ENCODE results near the gene RFX3.

The RFX3 gene

GRCh38 chr9:3282365-3282764, 243.4 kb downstream of the RFX3 start:
- no peak overlapping the region for H3K4me3 Mint-ChIP-seq
- TF ChIP-seq CTCF (IDR thresholded peaks at IDR 0.05), result no peak
- H3K36me3 Mint-ChIP-seq (ENCODE audit: low read depth), result peaks cover 23% of the 10 kb centered on the region
- no peaks in the 10 kb centered on the region for H3K27me3 Mint-ChIP-seq (ENCODE audit: low read depth, poor library complexity)
- no peaks in the 10 kb centered on the region for H3K9me3 Mint-ChIP-seq
- peaks cover 7% of the 10 kb centered on the region for H3K4me1 Mint-ChIP-seq
- no peak overlapping the region for H3K27ac Mint-ChIP-seq
- DNase-seq, result no peak

- DNase-seq, result no peak
- no peak for TF ChIP-seq CTCF (IDR thresholded peaks at IDR 0.05)
- Mint-ChIP-seq H3K9me3 (no peaks in the 10 kb centered on the region), H3K4me1 (peaks cover under 1% of the 10 kb centered on the region), H3K27me3 (ENCODE audit: low read depth, poor library complexity) (no peaks in the 10 kb centered on the region), H3K27ac (no peak overlapping the region), H3K36me3 (ENCODE audit: low read depth) (peaks cover 17% of the 10 kb centered on the region), H3K4me3 (no peak overlapping the region)
Observed at GRCh38 chr9:3281399-3281798, 244.4 kb downstream of the RFX3 start.

GRCh38 chr9:3277200-3277599, 248.6 kb downstream of the RFX3 start:
- Mint-ChIP-seq H3K9me3 (no peaks in the 10 kb centered on the region), H3K36me3 (ENCODE audit: low read depth) (peaks cover 23% of the 10 kb centered on the region), H3K4me3 (no peak overlapping the region), H3K27ac (no peak overlapping the region), H3K4me1 (no peaks in the 10 kb centered on the region), H3K27me3 (ENCODE audit: low read depth, poor library complexity) (no peaks in the 10 kb centered on the region)
- no peak for DNase-seq
- no peak for TF ChIP-seq CTCF (IDR thresholded peaks at IDR 0.05)

GRCh38 chr9:3271581-3271980, 254.2 kb downstream of the RFX3 start:
- H3K27ac Mint-ChIP-seq, result no peak overlapping the region
- no peak for DNase-seq
- peaks cover 46% of the 10 kb centered on the region for H3K36me3 Mint-ChIP-seq (ENCODE audit: low read depth)
- no peaks in the 10 kb centered on the region for H3K4me1 Mint-ChIP-seq
- no peaks in the 10 kb centered on the region for H3K27me3 Mint-ChIP-seq (ENCODE audit: low read depth, poor library complexity)
- no peaks in the 10 kb centered on the region for H3K9me3 Mint-ChIP-seq
- no peak overlapping the region for H3K4me3 Mint-ChIP-seq
- TF ChIP-seq CTCF (IDR thresholded peaks at IDR 0.05), result no peak

GRCh38 chr9:3271157-3271556, 254.6 kb downstream of the RFX3 start:
- TF ChIP-seq CTCF (IDR thresholded peaks at IDR 0.05), result no peak
- no peak overlapping the region for H3K27ac Mint-ChIP-seq
- H3K4me3 Mint-ChIP-seq, result no peak overlapping the region
- no peaks in the 10 kb centered on the region for H3K9me3 Mint-ChIP-seq
- no peaks in the 10 kb centered on the region for H3K27me3 Mint-ChIP-seq (ENCODE audit: low read depth, poor library complexity)
- no peak for DNase-seq
- peaks cover 43% of the 10 kb centered on the region for H3K36me3 Mint-ChIP-seq (ENCODE audit: low read depth)
- no peaks in the 10 kb centered on the region for H3K4me1 Mint-ChIP-seq

GRCh38 chr9:3268223-3268622, 257.6 kb downstream of the RFX3 start:
- Mint-ChIP-seq H3K4me3 (no peak overlapping the region), H3K36me3 (ENCODE audit: low read depth) (peaks cover 36% of the 10 kb centered on the region), H3K27me3 (ENCODE audit: low read depth, poor library complexity) (no peaks in the 10 kb centered on the region), H3K27ac (no peak overlapping the region), H3K4me1 (peaks cover 12% of the 10 kb centered on the region), H3K9me3 (no peaks in the 10 kb centered on the region)
- TF ChIP-seq CTCF (IDR thresholded peaks at IDR 0.05), result no peak
- DNase-seq, result no peak
